Measurements from ENCODE around the gene EHMT1.

DNA sequence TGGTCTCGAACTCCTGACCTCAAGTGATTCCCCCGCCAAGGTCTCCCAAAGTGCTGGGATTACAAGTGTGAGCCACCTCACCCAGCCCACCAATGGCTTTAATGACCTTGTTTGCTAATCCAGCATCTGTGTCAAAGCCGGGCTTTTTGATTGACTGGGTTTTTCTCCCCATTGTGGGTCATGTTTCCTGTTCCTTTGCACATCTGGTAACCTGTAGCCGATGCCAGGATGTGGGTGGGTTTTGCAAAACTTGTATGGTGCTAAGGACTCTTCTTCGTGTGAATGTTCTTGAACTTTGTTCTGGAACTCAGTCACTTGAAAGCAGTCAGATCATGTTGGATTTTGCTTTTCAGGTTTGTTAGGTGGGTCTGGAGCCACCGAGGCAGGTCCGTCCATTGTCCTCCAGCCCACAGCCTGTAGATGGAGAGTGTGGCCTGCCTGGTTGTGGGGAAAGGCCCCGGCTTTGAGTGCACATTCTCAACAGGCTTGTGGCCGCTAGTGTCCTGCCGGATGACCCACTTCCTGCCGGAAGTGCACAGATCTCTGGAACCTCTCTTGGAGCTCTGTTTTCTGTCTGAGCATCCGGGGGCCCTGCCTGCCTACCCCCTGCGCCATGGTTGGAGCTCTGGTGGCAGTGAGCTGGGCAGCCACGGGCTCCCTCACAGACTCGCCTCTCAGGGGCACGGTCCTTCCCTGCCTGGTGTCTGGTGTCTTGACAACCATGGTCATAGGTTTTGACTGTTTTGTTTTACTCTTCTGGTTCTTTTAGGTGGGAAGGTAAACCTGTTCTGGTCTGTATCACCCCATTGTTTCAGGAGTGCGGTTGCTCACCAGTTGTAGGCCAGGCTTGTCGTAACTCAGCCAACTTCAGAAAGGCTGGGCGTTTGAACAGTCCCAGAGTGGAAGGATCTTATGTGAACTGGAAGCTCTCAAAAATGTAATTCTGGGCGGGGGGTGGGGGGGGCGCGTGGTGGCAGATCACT, 189.2 kb downstream of the EHMT1 start:
- TF ChIP-seq, protein P1, sequence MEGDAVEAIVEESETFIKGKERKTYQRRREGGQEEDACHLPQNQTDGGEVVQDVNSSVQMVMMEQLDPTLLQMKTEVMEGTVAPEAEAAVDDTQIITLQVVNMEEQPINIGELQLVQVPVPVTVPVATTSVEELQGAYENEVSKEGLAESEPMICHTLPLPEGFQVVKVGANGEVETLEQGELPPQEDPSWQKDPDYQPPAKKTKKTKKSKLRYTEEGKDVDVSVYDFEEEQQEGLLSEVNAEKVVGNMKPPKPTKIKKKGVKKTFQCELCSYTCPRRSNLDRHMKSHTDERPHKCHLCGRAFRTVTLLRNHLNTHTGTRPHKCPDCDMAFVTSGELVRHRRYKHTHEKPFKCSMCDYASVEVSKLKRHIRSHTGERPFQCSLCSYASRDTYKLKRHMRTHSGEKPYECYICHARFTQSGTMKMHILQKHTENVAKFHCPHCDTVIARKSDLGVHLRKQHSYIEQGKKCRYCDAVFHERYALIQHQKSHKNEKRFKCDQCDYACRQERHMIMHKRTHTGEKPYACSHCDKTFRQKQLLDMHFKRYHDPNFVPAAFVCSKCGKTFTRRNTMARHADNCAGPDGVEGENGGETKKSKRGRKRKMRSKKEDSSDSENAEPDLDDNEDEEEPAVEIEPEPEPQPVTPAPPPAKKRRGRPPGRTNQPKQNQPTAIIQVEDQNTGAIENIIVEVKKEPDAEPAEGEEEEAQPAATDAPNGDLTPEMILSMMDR (IDR thresholded peaks at IDR 0.05), result no peak
- no peak for TF ChIP-seq POLR2A (IDR thresholded peaks at IDR 0.05)
- no peak for TF ChIP-seq EP300 (IDR thresholded peaks at IDR 0.05)
- TF ChIP-seq POLR2AphosphoS5 (IDR thresholded peaks at IDR 0.05), result no peak
